GM10266 (cell line): Measurements from ENCODE around the gene BTBD17.

Source experiments
- DNase-seq: peaks from one replicate; pipeline ENCODE4 v3.0.0; 2012; ENCODE audit errors: extremely low spot score
- CTCF ChIP-seq: IDR thresholded peaks from 2 replicates; pipeline ENCODE4 v1.5.1; 2012; ENCODE audit warnings: mild to moderate bottlenecking, low read depth; ENCODE audit not compliant: control insufficient read depth, insufficient read depth; ENCODE audit errors: missing control alignments

BTBD17 gene

GRCh38 chr17:74309902-74310301 is 51.8 kb downstream of the BTBD17 start:
- DNase-seq, result no peak
- no peak for TF ChIP-seq CTCF

- DNase-seq, result no peak
- TF ChIP-seq CTCF, result no peak
Measured at GRCh38 chr17:74307984-74308773, 53.5 kb downstream of the BTBD17 start.
